GM18520 (cell line): ENCODE data around the gene CD274.
A peak's percentile ranks its signal among the peaks of the same experiment; 100 is the strongest.
"Not testable (repeated sequence)": the region's sequence is repeated elsewhere in the genome, so short reads cannot be mapped to it uniquely, and the experiment has no call there.

Source experiments
- ATAC-seq: cut with Tn5 transposase; IDR thresholded peaks from one replicate; pipeline ENCODE4 v1.9.1; 2021; ENCODE audit not compliant: unreplicated experiment

Gene CD274

DNA sequence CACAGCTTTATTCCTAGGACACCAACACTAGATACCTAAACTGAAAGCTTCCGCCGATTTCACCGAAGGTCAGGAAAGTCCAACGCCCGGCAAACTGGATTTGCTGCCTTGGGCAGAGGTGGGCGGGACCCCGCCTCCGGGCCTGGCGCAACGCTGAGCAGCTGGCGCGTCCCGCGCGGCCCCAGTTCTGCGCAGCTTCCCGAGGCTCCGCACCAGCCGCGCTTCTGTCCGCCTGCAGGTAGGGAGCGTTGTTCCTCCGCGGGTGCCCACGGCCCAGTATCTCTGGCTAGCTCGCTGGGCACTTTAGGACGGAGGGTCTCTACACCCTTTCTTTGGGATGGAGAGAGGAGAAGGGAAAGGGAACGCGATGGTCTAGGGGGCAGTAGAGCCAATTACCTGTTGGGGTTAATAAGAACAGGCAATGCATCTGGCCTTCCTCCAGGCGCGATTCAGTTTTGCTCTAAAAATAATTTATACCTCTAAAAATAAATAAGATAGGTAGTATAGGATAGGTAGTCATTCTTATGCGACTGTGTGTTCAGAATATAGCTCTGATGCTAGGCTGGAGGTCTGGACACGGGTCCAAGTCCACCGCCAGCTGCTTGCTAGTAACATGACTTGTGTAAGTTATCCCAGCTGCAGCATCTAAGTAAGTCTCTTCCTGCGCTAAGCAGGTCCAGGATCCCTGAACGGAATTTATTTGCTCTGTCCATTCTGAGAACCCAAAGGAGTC lies at the start of gene CD274:
Gene CD274 (plus strand): TSS at position 184 of the 733 bp plus-strand sequence. CDS start 5,572 bp downstream, outside the sequence.
- peak; percentile 42 for ATAC-seq

- ATAC-seq: no peak
These were observed 48.1 kb upstream of the CD274 start for GRCh38 chr9:5402217-5402616.

DNA sequence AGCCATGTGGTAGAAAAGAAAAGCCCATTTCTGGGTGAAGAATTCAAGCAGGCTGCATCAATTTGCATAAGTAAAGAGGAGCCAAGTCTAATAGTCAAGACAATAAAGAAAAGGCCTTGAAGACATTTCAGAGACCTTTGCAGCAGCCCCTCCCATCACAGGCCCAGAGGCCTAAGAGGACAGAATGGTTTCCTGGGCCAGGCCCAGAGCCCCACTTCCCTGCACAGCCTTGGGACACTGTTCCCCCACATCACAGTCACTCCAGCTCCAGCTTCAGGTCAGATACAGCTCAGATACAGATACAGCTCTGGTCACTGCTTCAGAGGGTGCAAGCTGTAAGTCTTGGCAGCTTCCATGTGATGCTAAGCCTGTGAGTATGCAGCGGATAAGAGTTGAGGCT lies 41.7 kb upstream of the CD274 start:
- ATAC-seq: no peak

- ATAC-seq: no peak
These were observed 33.4 kb upstream of the CD274 start for GRCh38 chr9:5416953-5417352.

DNA sequence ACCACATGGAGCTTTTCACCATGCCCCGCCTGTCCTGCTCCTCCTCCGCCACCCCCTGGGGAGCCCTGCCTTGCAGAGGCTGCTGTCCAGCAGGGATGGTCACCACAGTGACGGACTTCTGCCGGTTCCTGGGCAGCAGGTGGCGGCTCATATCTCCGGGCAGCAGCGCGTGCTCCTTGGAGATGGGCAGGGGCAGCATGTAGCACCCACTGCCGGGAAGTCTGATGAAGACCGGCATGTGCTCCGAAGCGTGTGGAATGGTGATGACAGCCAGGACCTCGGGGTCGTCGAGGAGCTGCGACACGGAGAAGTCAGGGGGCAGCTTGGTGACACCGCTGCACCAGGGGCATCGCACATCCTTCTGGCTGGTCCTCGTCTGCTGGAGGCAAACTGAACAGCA lies 31.9 kb upstream of the CD274 start:
- no peak for ATAC-seq

- no peak for ATAC-seq
These were observed 30.4 kb upstream of the CD274 start for GRCh38 chr9:5419987-5420386.

DNA sequence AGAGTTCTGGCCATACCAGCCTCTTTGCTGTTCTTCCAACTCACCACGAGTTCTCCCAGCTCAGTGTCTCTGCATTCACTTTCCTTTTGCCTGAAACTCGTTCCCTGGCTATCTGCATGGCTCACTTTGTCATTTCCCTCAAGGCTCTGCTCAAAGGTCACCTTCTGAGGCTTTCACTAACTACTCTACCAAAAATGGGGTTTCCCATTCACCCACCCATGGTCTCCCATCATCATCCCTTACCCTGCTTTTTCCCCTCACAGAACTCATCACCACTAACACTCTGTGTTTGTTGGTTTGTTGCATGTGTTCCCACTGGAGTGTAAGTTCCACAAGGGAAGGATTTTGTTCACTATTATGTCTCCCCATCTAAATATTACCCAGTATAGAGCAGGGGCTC lies 29.2 kb upstream of the CD274 start:
- no peak for ATAC-seq

- ATAC-seq: no peak
These were observed 28.1 kb upstream of the CD274 start for GRCh38 chr9:5422276-5422675.

- ATAC-seq: no peak
These were observed 25.2 kb upstream of the CD274 start for GRCh38 chr9:5425006-5425628.

- ATAC-seq: no peak
These were observed 23.3 kb upstream of the CD274 start for GRCh38 chr9:5427005-5427404.

GRCh38 chr9:5428172-5428571 lies 22.2 kb upstream of the CD274 start:
- ATAC-seq: no peak

DNA sequence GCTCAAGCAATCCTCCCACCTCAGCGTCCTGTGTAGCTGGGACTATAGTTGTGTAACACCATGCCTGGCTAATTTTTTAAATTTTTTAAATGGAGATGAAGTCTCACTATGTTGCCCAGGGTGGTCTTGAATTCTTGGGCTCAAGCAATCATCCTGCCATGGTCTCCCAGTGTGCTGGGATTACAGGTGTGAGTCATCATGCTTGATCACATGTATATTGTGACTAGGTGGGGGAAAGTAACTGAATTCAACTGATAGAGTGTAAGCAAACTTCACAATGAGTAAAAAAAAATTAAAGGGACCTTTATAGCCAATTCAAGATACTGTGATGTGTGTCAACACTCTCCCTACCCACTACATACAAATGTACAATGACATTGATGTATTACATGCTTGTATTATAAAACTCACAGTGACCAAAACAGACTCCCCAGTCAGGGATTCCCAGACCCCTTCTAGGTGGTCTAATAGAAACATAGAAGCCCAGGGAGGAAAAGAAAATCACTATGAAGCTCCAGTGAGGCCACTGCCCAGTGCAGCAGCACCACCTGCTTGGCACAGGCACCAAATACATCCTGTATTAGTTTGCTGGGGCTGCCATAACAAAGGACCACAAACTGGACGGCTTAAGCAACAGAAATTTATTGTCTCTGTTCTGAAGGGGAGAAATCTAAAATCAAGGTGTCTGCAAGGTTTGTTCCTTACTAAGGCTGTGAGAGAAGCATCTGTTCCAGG lies 21.4 kb upstream of the CD274 start:
- ATAC-seq: no peak

GRCh38 chr9:5429873-5430564 lies 20.3 kb upstream of the CD274 start:
- no peak for ATAC-seq

DNA sequence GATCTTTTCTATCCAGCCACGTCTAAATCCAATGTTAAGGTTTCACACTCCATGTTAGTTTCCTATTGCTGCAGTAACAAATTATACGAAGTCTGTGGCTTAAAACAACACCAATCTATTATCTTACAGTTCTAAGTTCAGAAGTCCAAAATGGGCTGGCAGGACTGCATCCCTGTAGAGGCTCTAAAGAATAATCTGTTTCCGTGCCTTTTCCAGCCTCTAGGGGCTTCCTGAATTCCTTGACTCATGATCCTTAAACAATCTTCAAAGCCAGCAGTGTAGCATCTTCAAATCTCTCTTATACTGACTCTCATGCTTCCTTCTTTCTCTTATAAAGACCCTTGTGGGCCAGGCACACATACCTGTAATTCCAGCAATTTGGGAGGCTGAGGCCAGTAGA lies 19.4 kb upstream of the CD274 start:
- no peak for ATAC-seq

- not testable (repeated sequence) for ATAC-seq
These were observed 17.5 kb upstream of the CD274 start for GRCh38 chr9:5432890-5433289.

DNA sequence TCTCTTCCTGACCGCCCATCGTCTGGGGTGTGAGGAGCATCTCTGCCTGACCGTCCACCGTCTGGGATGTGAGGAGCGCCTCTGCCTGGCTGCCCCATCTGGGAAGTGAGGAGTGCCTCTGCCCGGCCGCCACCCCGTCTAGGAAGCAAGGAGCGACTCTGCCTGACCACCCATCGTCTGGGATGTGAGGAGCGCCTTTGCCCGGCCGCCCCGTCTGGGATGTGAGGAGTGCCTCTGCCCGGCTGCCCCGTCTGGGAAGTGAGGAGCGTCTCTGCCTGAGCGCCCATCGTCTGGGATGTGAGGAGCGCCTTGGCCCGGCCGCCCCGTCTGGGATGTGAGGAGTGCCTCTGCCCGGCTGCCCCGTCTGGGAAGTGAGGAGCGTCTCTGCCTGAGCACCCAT lies 17.0 kb upstream of the CD274 start:
- not testable (repeated sequence) for ATAC-seq

DNA sequence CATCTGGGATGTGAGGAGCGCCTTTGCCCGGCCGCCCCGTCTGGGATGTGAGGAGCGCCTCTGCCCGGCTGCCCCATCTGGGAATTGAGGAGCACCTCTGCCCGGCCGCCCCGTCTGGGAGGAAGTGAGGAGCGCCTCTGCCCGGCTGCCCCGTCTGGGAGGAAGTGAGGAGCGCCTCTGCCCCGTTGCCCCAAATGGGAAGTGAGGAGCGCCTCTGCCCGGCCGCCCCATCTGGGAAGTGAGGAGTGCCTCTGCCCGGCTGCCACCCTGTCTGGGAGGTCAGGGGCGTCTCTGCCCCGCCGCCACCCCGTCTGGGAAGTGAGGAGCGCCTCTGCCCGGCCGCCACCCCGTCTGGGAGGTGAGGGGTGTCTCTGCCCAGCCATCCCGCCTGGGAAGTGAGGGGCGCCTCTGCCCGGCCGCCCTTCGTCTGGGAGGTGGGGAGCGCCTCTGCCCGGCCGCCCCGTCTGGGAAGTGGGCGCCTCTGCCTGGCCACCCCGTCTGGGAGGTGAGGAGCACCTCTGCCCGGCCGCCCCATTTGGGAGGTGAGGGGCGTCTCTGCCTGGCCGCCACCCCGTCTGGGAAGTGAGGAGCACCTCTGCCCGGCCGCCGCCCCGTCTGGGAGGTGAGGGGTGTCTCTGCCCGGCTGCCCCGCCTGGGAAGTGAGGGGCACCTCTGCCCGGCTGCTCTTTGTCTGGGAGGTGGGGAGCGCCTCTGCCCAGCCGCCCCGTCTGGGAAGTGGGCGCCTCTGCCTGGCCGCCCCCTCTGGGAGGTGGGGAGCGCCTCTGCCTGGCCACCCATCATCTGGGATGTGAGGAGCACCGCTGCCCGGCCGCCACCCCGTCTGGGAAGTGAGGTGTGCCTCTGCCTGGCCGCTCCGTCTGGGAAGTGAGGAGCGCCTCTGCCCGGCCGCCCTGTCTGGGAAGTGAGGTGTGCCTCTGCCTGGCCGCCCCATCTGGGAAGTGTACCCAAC lies 16.2 kb upstream of the CD274 start:
- not testable (repeated sequence) for ATAC-seq

DNA sequence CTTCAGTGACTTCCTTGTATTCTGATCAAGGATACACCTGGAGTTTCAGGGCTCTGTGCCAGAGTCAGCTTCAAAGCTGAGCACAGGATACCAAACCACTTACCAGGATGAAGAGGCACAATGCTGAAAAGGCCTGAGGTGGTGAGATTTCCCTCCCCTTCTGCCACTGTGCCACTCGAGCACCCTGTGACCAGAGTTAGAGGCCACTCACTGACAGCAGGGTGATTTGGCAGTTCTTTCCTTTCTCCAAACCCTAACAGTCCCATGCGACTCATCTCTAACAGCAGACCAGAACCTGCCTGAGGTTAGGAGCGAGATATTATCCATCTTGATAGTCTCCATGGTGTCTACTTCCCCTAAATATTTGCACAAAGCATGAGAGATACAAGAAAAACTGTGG lies 14.4 kb upstream of the CD274 start:
- ATAC-seq: no peak

DNA sequence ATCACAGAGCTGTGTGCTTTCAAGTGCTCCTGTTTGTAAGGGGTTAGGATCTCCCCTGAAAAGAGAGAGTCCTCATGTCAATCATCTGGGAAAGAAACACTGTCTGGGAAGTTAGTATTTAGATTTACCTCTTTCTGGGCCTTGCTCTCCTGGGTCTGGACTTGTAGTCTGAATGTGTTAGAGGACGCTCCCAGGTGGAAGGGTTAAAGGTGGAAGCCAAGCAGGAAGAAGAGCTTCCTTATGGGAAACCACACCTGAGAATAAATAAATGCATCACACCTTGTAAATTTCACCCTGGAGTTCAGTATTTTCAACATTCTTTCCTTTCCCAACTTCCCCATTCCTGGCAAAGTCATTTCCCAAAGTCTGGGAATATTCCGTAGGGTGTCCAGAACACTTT lies 13.9 kb upstream of the CD274 start:
- ATAC-seq: no peak
